DND-41 (cell line): ENCODE results near the gene PLAA.

ENCODE experiments used
- ATAC-seq: fragments of 200-7000 bp; cut with Tn5 transposase; 3 replicates; pipeline ENCODE4 v1.9.1; 2021; ENCODE audit warnings: low read depth; ENCODE audit not compliant: insufficient read depth
- DNase-seq: peaks from one replicate; pipeline ENCODE4 v3.0.0-alpha.2; 2020
- H2AFZ ChIP-seq: 2 replicates; pipeline ENCODE4 v1.6.0; 2012; ENCODE audit warnings: low read depth, low read length
- H3K27ac ChIP-seq: 2 replicates; pipeline ENCODE4 v1.5.1; 2012; ENCODE audit warnings: low read length, inconsistent platforms
- H3K27me3 ChIP-seq: fragments of 200-600 bp; sonication (generic); 2 replicates; pipeline ENCODE4 v1.6.0; 2012; ENCODE audit warnings: low read length, mild to moderate bottlenecking, inconsistent platforms; ENCODE audit not compliant: insufficient read depth, poor library complexity
- H3K36me3 ChIP-seq: 2 replicates; pipeline ENCODE4 v1.5.1; 2012; ENCODE audit warnings: low read length, inconsistent platforms; ENCODE audit not compliant: insufficient read depth
- H3K4me1 ChIP-seq: 2 replicates; pipeline ENCODE4 v1.5.1; 2012; ENCODE audit warnings: mild to moderate bottlenecking, low read length; ENCODE audit not compliant: insufficient read depth
- H3K4me2 ChIP-seq: 2 replicates; pipeline ENCODE4 v1.6.0; 2012; ENCODE audit warnings: mild to moderate bottlenecking, moderate library complexity, low read length, inconsistent platforms; ENCODE audit not compliant: insufficient read depth
- H3K4me3 ChIP-seq, 2 experiments: fragments of 200-600 bp in 1 of 2; shearing (Covaris generic) in 1 of 2; 2 replicates each; pipeline ENCODE4 v1.5.1; 2012 to 2016; ENCODE audit warnings: inconsistent platforms in 2 of 2, low read length in 2 of 2, mild to moderate bottlenecking in 2 of 2, low read depth in 1 of 2, moderate library complexity in 1 of 2
- H3K79me2 ChIP-seq: 2 replicates; pipeline ENCODE4 v1.6.0; 2012; ENCODE audit warnings: low read length, inconsistent platforms; ENCODE audit not compliant: insufficient read depth
- H3K9ac ChIP-seq: 2 replicates; pipeline ENCODE4 v1.6.0; 2012; ENCODE audit warnings: low read depth, mild to moderate bottlenecking, inconsistent platforms, low read length, moderate library complexity
- H3K9me3 ChIP-seq: 2 replicates; pipeline ENCODE4 v1.5.1; 2012; ENCODE audit warnings: low read length, moderate library complexity, mild to moderate bottlenecking, inconsistent platforms; ENCODE audit not compliant: insufficient read depth, severe bottlenecking
- H4K20me1 ChIP-seq: 2 replicates; pipeline ENCODE4 v1.6.0; 2012; ENCODE audit warnings: low read length; ENCODE audit not compliant: insufficient read depth
- EZH2 ChIP-seq: IDR thresholded peaks from 3 replicates; pipeline ENCODE4 v1.6.1; 2012; ENCODE audit warnings: borderline replicate concordance, low read depth, mild to moderate bottlenecking, moderate library complexity, low read length, inconsistent platforms; ENCODE audit not compliant: severe bottlenecking
- TF ChIP-seq, protein P1 (sequence below): IDR thresholded peaks from 2 replicates; pipeline ENCODE4 v1.5.1; 2012; ENCODE audit warnings: borderline replicate concordance, low read length, moderate library complexity, mild to moderate bottlenecking; ENCODE audit not compliant: poor library complexity, severe bottlenecking; ENCODE audit errors: extremely low read depth

The PLAA gene

GRCh38 chr9:26950521-26950920 is 3.5 kb upstream of the PLAA start:
- ATAC-seq (no peak), DNase-seq (no peak)
- TF ChIP-seq EZH2 = no peak
- Histone ChIP-seq H3K4me3 (no peak overlapping the region), H3K4me1 (peaks cover 25% of the 10 kb centered on the region), H2AFZ (no peak overlapping the region), H4K20me1 (peaks cover 2% of the 10 kb centered on the region; the same call in 1 of the 2 replicates), H3K27me3 (no peaks in the 10 kb centered on the region), H3K9me3 (no peaks in the 10 kb centered on the region), H3K9ac (no peak overlapping the region), H3K79me2 (peaks cover 18% of the 10 kb centered on the region), H3K36me3 (no peaks in the 10 kb centered on the region; the same call in 1 of the 2 replicates), H3K27ac (no peak overlapping the region), H3K4me2 (no peak overlapping the region)

DNA sequence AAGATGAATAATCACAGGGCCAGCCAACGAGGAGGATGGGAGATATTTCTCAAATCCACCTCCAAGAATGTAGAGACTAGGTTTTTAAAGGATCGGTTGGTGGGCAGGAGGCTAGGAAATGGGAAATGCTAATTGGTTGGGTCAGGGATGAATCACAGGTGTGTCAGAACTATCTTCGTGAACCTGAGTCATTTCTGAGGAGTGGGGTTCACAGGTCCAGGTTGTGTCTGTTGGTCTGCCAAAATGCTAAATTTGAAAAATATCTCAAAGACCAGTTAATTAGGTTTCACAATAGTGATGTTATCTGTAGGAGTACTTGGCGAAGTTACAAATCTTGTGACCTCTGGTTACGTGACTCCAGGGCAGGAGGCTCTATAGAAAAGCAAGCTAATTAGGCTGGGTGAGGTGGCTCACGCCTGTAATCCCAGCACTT is 2.6 kb upstream of the PLAA start:
- no peak for DNase-seq
- H3K79me2 ChIP-seq = peaks cover 26% of the 10 kb centered on the region
- H3K27me3 ChIP-seq = no peaks in the 10 kb centered on the region
- H2AFZ ChIP-seq = no peak overlapping the region
- H3K4me2 ChIP-seq = no peak overlapping the region
- H3K4me1 ChIP-seq = peaks cover 25% of the 10 kb centered on the region
- H3K9ac ChIP-seq = no peak overlapping the region
- no peak overlapping the region for H3K4me3 ChIP-seq
- no peak overlapping the region for H3K27ac ChIP-seq
- TF ChIP-seq EZH2 = no peak
- TF ChIP-seq, protein P1, sequence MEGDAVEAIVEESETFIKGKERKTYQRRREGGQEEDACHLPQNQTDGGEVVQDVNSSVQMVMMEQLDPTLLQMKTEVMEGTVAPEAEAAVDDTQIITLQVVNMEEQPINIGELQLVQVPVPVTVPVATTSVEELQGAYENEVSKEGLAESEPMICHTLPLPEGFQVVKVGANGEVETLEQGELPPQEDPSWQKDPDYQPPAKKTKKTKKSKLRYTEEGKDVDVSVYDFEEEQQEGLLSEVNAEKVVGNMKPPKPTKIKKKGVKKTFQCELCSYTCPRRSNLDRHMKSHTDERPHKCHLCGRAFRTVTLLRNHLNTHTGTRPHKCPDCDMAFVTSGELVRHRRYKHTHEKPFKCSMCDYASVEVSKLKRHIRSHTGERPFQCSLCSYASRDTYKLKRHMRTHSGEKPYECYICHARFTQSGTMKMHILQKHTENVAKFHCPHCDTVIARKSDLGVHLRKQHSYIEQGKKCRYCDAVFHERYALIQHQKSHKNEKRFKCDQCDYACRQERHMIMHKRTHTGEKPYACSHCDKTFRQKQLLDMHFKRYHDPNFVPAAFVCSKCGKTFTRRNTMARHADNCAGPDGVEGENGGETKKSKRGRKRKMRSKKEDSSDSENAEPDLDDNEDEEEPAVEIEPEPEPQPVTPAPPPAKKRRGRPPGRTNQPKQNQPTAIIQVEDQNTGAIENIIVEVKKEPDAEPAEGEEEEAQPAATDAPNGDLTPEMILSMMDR = no peak
- no peak for ATAC-seq
- no peaks in the 10 kb centered on the region; the same call in 1 of the 2 replicates for H3K36me3 ChIP-seq
- no peaks in the 10 kb centered on the region for H3K9me3 ChIP-seq
- H4K20me1 ChIP-seq = peaks cover 5% of the 10 kb centered on the region; the same call in 1 of the 2 replicates

GRCh38 chr9:26947736-26948135 is 694 bp upstream of the PLAA start:
- Histone ChIP-seq H3K4me2 (peak overlapping the region; percentile 76), H3K4me1 (peaks cover 39% of the 10 kb centered on the region), H3K4me3 (peak overlapping the region; percentile 65 to 86), H2AFZ (peak overlapping the region; percentile 85), H3K79me2 (peaks cover 46% of the 10 kb centered on the region), H3K27me3 (no peaks in the 10 kb centered on the region), H3K9ac (peak overlapping the region; percentile 96), H3K9me3 (no peaks in the 10 kb centered on the region), H3K27ac (peak overlapping the region; percentile 100), H3K36me3 (peaks cover 10% of the 10 kb centered on the region), H4K20me1 (peaks cover 20% of the 10 kb centered on the region; the same call in 1 of the 2 replicates)
- TF ChIP-seq, protein P1 = no peak
- no peak for TF ChIP-seq EZH2
- DNase-seq (peak; percentile 13), ATAC-seq (no peak)

- peak overlapping the region; percentile 100 for H3K27ac ChIP-seq
- H2AFZ ChIP-seq = no peak overlapping the region
- peaks cover 28% of the 10 kb centered on the region; the same call in 1 of the 2 replicates for H4K20me1 ChIP-seq
- peak overlapping the region; percentile 92 for H3K4me2 ChIP-seq
- ATAC-seq = no peak
- peaks cover 67% of the 10 kb centered on the region for H3K79me2 ChIP-seq
- H3K36me3 ChIP-seq = peaks cover 11% of the 10 kb centered on the region
- TF ChIP-seq, protein P1 = no peak
- no peak for TF ChIP-seq EZH2
- peak overlapping the region; percentile 96 for H3K9ac ChIP-seq
- peaks cover 50% of the 10 kb centered on the region for H3K4me1 ChIP-seq
- no peaks in the 10 kb centered on the region for H3K9me3 ChIP-seq
- no peaks in the 10 kb centered on the region for H3K27me3 ChIP-seq
- no peak for DNase-seq
- H3K4me3 ChIP-seq = peak overlapping the region; percentile 65 to 86; a peak in 3 of 4 replicates
Observed at GRCh38 chr9:26945591-26945990, 1.5 kb downstream of the PLAA start.
